Epithelial cell of umbilical artery (primary cell): ENCODE measurements around the gene SPATS1. TPM values are rescaled to one million over a fixed set of nuclear protein-coding genes. Genes with fewer than 3 reads are reported as not detected.

Source experiments
- total RNA-seq: library from RNA; depleted of rRNA; stranded (reverse); fragments of >200 nt; gene quantifications from 2 replicates; pipeline ENCODE4 v1.2.3, GENCODE V29; 2014

SPATS1 gene, protein sequence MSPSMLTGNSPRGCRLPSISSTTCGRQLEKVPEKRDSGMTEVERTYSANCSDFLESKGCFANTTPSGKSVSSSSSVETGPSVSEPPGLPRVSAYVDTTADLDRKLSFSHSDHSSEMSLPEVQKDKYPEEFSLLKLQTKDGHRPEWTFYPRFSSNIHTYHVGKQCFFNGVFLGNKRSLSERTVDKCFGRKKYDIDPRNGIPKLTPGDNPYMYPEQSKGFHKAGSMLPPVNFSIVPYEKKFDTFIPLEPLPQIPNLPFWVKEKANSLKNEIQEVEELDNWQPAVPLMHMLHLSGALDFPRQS
- total RNA-seq = not detected in 2 replicates

GRCh38 chr6:44342489-44342888, at the start of gene SPATS1:
Gene SPATS1 (plus strand): TSS chr6:44342650. CDS start chr6:44343096, 446 bp downstream.

DNA sequence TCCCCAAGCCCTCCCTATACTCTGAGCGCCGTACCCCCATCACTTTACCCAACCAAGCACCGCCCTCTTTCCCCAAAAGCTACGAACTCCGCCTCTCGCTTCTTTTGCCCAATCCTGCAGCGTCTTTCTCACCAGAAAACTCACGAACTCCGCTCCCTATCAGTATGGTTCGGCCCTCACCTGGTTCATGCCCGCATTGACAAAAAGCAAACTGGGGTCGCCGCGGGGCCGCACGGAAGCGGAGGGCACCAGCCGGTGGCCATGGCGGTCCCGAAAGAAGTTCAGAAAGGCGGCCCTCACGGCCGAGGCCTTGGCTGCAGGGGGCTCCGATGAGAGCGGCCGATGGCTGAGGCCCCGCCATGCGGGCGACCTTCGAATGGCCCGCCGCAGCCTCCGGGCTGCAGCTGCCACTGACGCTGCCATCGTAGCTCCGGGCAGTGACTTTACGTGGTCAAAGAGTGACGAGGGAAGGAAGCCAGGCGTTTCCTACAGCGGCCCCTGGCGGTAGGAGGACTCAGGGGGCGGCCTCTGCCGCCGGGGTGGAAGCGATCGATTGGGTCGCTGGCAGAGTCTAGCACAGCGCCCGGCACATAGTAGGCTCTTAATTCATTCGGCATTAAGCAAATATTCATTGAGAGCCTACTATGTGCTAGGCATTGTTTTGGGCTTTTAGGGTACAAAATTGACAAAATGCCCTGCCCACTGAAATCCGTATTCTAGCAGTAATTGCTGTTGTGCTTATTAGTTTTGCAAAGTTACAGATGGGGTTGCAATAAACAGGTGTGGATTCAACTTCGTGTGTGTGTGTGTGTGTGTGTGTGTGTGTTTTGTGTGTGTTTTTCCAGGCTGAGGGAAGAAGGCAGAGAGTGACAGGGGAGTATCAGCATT, 29.3 kb upstream of the SPATS1 start, which contains the start of gene AARS2:
Gene AARS2, minus strand, starts transcription at position 447 of the 888 bp plus-strand sequence. Its CDS starts 24 bp downstream, at position 423.

DNA sequence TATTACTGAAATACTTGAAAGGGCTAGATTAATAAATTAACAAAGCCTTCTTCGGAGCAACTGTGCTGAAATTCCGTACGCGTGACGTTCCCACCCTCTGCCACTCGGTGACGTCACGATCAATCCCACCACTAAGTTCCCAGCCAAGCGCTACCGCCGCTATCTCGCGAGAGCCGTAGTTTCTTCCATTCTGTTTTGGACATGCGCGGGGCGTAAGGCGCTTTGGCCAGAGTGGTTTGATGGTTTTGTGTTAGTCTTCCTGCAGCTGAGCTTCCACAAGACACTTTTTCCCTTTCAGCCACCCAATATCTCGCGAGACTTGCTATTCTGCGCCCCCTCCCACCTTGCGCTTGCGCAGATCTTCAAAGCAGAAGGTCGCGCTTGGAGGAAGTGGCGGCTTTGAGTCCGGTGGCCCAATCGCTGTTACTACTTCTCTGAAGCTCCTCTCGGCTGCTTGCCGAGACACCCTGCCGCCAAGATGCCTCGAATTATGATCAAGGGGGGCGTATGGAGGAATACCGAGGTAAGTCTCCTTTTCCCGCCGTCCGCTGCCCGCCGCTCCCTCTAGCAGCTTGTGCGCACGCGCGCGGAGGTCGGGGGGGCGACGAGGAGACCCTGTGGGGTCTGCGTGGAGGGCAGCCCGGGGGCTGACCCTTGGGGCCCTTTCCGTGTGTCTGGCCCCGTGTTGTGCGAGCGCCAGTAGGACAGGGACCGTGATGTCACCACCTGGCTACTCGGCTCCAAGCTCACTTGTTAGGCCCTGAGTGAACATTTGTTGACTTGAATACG, 45.1 kb downstream of the SPATS1 start, which contains the start of gene CDC5L:
Gene CDC5L, plus strand, starts transcription at position 361 of the 789 bp plus-strand sequence. Its CDS starts 118 bp downstream, at position 479.

Other genes starting within 250 kb of the SPATS1 start
- 83.2 and 136 TPM in 2 replicates for gene MRPL14, start 215.2 kb upstream of the SPATS1 start, total RNA-seq
- gene TMEM63B, start 215.1 kb upstream of the SPATS1 start, total RNA-seq = 12.7 and 19.3 TPM in 2 replicates
- 3.0 and 4.2 TPM in 2 replicates for gene CAPN11, start 183.8 kb upstream of the SPATS1 start, total RNA-seq
- gene MYMX, start 125.7 kb upstream of the SPATS1 start, total RNA-seq = under 0.01 TPM in 1 of 2 replicates, not detected in the other
- gene SLC29A1, start 119.1 kb upstream of the SPATS1 start, total RNA-seq = 51.7 and 68.9 TPM in 2 replicates
- 888 and 963 TPM in 2 replicates for gene HSP90AB1, start 95.5 kb upstream of the SPATS1 start, total RNA-seq
- gene SLC35B2, start 85.1 kb upstream of the SPATS1 start, total RNA-seq = 47.3 and 59.8 TPM in 2 replicates
- 10.4 and 28.7 TPM in 2 replicates for gene NFKBIE, start 77.1 kb upstream of the SPATS1 start, total RNA-seq
- gene TMEM151B, start 72.2 kb upstream of the SPATS1 start, total RNA-seq = under 0.01 TPM in 1 of 2 replicates, not detected in the other
- gene AARS2, start 29.3 kb upstream of the SPATS1 start, total RNA-seq = 17.9 and 21.7 TPM in 2 replicates
- 22.7 and 28.0 TPM in 2 replicates for gene CDC5L, start 45.1 kb downstream of the SPATS1 start, total RNA-seq